ENCODE results near the gene PRKCZ.
A peak's percentile ranks its signal among the peaks of the same experiment; 100 is the strongest.

PRKCZ gene

GRCh38 chr1:2189459-2190425 lies 139.5 kb downstream of the PRKCZ start:
- H3K4me1 ChIP-seq (ENCODE audit: control insufficient read depth, insufficient read depth, low read length) = no peaks in the 10 kb centered on the region
- no peaks in the 10 kb centered on the region for H3K9me3 ChIP-seq (ENCODE audit: control insufficient read depth, insufficient read depth, low read length)
- H3K9ac ChIP-seq (ENCODE audit: low read depth, low read length) = no peak overlapping the region
- peak overlapping the region; percentile 43 for H3K4me3 ChIP-seq (ENCODE audit: low read depth, low read length)
- no peaks in the 10 kb centered on the region for H3K27me3 ChIP-seq (ENCODE audit: control insufficient read depth, insufficient read depth, low read length)
- H3K36me3 ChIP-seq (ENCODE audit: control insufficient read depth, insufficient read depth, low read length) = peaks cover 23% of the 10 kb centered on the region

- Histone ChIP-seq H3K36me3 (ENCODE audit: control insufficient read depth, insufficient read depth, low read length) (peaks cover 17% of the 10 kb centered on the region), H3K9ac (ENCODE audit: low read depth, low read length) (no peak overlapping the region), H3K27me3 (ENCODE audit: control insufficient read depth, insufficient read depth, low read length) (no peaks in the 10 kb centered on the region), H3K4me3 (ENCODE audit: low read depth, low read length) (peak overlapping the region; percentile 43), H3K9me3 (ENCODE audit: control insufficient read depth, insufficient read depth, low read length) (no peaks in the 10 kb centered on the region), H3K4me1 (ENCODE audit: control insufficient read depth, insufficient read depth, low read length) (no peaks in the 10 kb centered on the region)
Measured at GRCh38 chr1:2190491-2190976, 140.3 kb downstream of the PRKCZ start.

- H3K36me3 ChIP-seq (ENCODE audit: control insufficient read depth, insufficient read depth, low read length) = peaks cover 12% of the 10 kb centered on the region
- H3K9me3 ChIP-seq (ENCODE audit: control insufficient read depth, insufficient read depth, low read length) = no peaks in the 10 kb centered on the region
- no peaks in the 10 kb centered on the region for H3K27me3 ChIP-seq (ENCODE audit: control insufficient read depth, insufficient read depth, low read length)
- H3K4me1 ChIP-seq (ENCODE audit: control insufficient read depth, insufficient read depth, low read length) = no peaks in the 10 kb centered on the region
- no peak overlapping the region for H3K9ac ChIP-seq (ENCODE audit: low read depth, low read length)
- H3K4me3 ChIP-seq (ENCODE audit: low read depth, low read length) = no peak overlapping the region
Measured at GRCh38 chr1:2192031-2192995, 142.1 kb downstream of the PRKCZ start.

GRCh38 chr1:2193514-2194281 lies 143.5 kb downstream of the PRKCZ start:
- H3K9ac ChIP-seq (ENCODE audit: low read depth, low read length) = peak overlapping the region; percentile 60
- no peaks in the 10 kb centered on the region for H3K4me1 ChIP-seq (ENCODE audit: control insufficient read depth, insufficient read depth, low read length)
- peak overlapping the region; percentile 41 for H3K4me3 ChIP-seq (ENCODE audit: low read depth, low read length)
- H3K36me3 ChIP-seq (ENCODE audit: control insufficient read depth, insufficient read depth, low read length) = peaks cover 12% of the 10 kb centered on the region
- H3K9me3 ChIP-seq (ENCODE audit: control insufficient read depth, insufficient read depth, low read length) = no peaks in the 10 kb centered on the region
- no peaks in the 10 kb centered on the region for H3K27me3 ChIP-seq (ENCODE audit: control insufficient read depth, insufficient read depth, low read length)

GRCh38 chr1:2194319-2194897 lies 144.2 kb downstream of the PRKCZ start, which contains the start of gene FAAP20:
FAAP20 (minus strand) TSS chr1:2194772; CDS start chr1:2194749, 23 bp downstream.
- Histone ChIP-seq H3K4me1 (ENCODE audit: control insufficient read depth, insufficient read depth, low read length) (no peaks in the 10 kb centered on the region), H3K36me3 (ENCODE audit: control insufficient read depth, insufficient read depth, low read length) (peaks cover 12% of the 10 kb centered on the region), H3K9ac (ENCODE audit: low read depth, low read length) (peak within 1 kb of the TSS; percentile 73)

GRCh38 chr1:2194898-2195673 lies 144.9 kb downstream of the PRKCZ start:
- H3K4me3 ChIP-seq (ENCODE audit: low read depth, low read length) = peak overlapping the region; percentile 77
- H3K9me3 ChIP-seq (ENCODE audit: control insufficient read depth, insufficient read depth, low read length) = no peaks in the 10 kb centered on the region
- H3K4me1 ChIP-seq (ENCODE audit: control insufficient read depth, insufficient read depth, low read length) = no peaks in the 10 kb centered on the region
- peaks cover 12% of the 10 kb centered on the region for H3K36me3 ChIP-seq (ENCODE audit: control insufficient read depth, insufficient read depth, low read length)
- H3K9ac ChIP-seq (ENCODE audit: low read depth, low read length) = peak overlapping the region; percentile 73
- H3K27me3 ChIP-seq (ENCODE audit: control insufficient read depth, insufficient read depth, low read length) = no peaks in the 10 kb centered on the region

More at GRCh38 chr1:2194319-2194897, 144.2 kb downstream of the PRKCZ start, which contains the start of gene FAAP20:
- no peaks in the 10 kb centered on the region for H3K27me3 ChIP-seq (ENCODE audit: control insufficient read depth, insufficient read depth, low read length)
- peak within 1 kb of the TSS; percentile 77 for H3K4me3 ChIP-seq (ENCODE audit: low read depth, low read length)
- no peaks in the 10 kb centered on the region for H3K9me3 ChIP-seq (ENCODE audit: control insufficient read depth, insufficient read depth, low read length)

GRCh38 chr1:2195785-2196184 lies 145.6 kb downstream of the PRKCZ start:
- Histone ChIP-seq H3K27me3 (ENCODE audit: control insufficient read depth, insufficient read depth, low read length) (no peaks in the 10 kb centered on the region), H3K9ac (ENCODE audit: low read depth, low read length) (no peak overlapping the region), H3K4me1 (ENCODE audit: control insufficient read depth, insufficient read depth, low read length) (no peaks in the 10 kb centered on the region), H3K9me3 (ENCODE audit: control insufficient read depth, insufficient read depth, low read length) (no peaks in the 10 kb centered on the region), H3K36me3 (ENCODE audit: control insufficient read depth, insufficient read depth, low read length) (peaks cover 12% of the 10 kb centered on the region), H3K4me3 (ENCODE audit: low read depth, low read length) (no peak overlapping the region)

GRCh38 chr1:2196901-2197638 lies 146.9 kb downstream of the PRKCZ start:
- Histone ChIP-seq H3K36me3 (ENCODE audit: control insufficient read depth, insufficient read depth, low read length) (peaks cover 10% of the 10 kb centered on the region), H3K9ac (ENCODE audit: low read depth, low read length) (no peak overlapping the region), H3K4me1 (ENCODE audit: control insufficient read depth, insufficient read depth, low read length) (no peaks in the 10 kb centered on the region), H3K27me3 (ENCODE audit: control insufficient read depth, insufficient read depth, low read length) (no peaks in the 10 kb centered on the region), H3K9me3 (ENCODE audit: control insufficient read depth, insufficient read depth, low read length) (no peaks in the 10 kb centered on the region), H3K4me3 (ENCODE audit: low read depth, low read length) (no peak overlapping the region)

GRCh38 chr1:2197707-2198165 lies 147.5 kb downstream of the PRKCZ start:
- no peaks in the 10 kb centered on the region for H3K9me3 ChIP-seq (ENCODE audit: control insufficient read depth, insufficient read depth, low read length)
- H3K9ac ChIP-seq (ENCODE audit: low read depth, low read length) = no peak overlapping the region
- H3K36me3 ChIP-seq (ENCODE audit: control insufficient read depth, insufficient read depth, low read length) = peaks cover 5% of the 10 kb centered on the region
- H3K4me3 ChIP-seq (ENCODE audit: low read depth, low read length) = no peak overlapping the region
- no peaks in the 10 kb centered on the region for H3K27me3 ChIP-seq (ENCODE audit: control insufficient read depth, insufficient read depth, low read length)
- H3K4me1 ChIP-seq (ENCODE audit: control insufficient read depth, insufficient read depth, low read length) = no peaks in the 10 kb centered on the region
